GM21367 (cell line): ENCODE results near the gene THBS2.
"Not testable (repeated sequence)": the region's sequence is repeated elsewhere in the genome, so short reads cannot be mapped to it uniquely, and the experiment has no call there.

Experiments
- ATAC-seq: cut with Tn5 transposase; IDR thresholded peaks from one replicate; pipeline ENCODE4 v1.9.1; 2021; ENCODE audit not compliant: unreplicated experiment

THBS2 gene

GRCh38 chr6:169186496-169187169 lies 67.0 kb downstream of the THBS2 start:
- ATAC-seq = no peak

DNA sequence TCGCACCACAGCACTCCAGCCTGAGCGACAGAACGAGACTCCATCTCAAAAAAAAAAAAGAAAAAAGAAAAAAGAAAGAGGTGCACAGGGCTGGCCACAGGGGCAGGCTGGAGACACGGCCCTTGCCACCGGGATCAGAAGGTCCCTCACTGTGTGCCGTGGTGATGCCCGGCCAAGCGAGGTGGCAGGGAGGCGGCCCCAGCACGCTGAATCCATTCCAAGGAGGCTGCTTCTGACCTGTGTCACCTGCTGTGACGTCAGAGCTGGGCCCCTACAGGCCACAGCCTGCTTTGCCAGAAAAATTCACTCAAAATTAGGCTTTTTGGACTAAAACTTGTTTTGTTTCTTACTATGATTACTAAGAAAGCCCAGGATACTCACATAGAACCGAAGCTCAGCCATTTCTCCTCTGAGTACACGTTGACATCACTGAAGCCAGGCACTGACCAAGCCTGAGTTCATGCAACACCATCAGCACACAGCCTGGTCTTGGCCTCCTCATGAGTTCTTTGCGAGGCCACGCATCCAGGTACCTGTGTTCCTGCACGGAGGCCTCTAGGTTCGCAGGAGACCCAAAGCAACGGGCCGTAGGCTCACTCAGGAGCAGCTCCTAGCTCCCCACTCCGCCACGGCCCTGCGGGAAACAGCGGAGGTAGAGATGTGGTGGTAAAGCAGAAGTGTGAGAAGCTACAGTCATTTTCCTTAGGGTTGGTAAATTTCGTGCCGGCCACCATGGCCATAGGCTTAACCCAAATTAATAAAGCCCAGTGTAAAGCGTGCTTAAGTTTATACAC lies 67.8 kb downstream of the THBS2 start:
- no peak for ATAC-seq

DNA sequence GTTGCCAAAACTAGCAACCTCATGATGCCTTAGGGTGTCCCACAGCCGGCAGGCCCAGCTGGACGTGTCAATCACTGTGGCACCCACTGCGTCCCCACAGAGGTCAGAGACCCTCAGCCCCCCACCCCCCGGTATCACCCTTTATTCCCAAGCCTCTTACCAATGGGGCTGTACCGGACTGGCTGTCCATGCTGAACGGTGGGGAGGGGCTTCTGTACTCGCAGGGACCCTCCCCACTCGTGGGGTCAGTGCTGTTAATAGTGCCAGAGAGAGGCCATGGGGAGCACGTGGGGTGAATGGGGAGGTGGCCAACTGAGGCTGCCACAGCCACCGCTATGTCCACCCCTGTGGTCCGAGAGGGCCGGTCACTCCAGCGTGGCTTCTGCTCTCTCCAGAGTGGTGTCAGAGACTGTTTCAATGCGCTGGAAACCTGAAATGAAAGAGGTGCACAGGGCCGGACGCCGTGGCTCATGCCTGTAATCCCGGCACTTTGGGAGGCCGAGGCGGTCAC lies 68.6 kb downstream of the THBS2 start:
- ATAC-seq = no peak

GRCh38 chr6:169184419-169184818 lies 69.2 kb downstream of the THBS2 start:
- no peak for ATAC-seq

DNA sequence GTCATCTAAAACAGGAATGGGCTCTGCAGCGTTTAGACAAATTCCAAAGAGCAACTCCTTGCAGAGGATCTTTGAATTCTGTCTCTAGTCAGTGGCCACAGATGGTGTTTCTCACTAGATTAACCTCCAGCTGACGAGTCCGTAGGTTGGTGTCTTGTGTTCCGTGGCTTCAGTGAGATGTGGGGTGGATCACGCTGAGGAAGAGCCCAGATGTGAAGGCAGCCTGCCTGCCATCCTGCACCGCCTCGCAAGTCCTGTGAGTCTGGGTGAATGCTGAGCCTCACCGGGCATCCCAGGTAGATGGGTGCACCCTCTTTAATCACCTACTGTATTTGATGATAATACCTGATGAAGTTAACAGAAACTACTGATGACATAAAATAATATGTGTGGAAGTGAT lies 70.4 kb downstream of the THBS2 start:
- no peak for ATAC-seq

GRCh38 chr6:169179831-169180230 lies 73.8 kb downstream of the THBS2 start:
- not testable (repeated sequence) for ATAC-seq

DNA sequence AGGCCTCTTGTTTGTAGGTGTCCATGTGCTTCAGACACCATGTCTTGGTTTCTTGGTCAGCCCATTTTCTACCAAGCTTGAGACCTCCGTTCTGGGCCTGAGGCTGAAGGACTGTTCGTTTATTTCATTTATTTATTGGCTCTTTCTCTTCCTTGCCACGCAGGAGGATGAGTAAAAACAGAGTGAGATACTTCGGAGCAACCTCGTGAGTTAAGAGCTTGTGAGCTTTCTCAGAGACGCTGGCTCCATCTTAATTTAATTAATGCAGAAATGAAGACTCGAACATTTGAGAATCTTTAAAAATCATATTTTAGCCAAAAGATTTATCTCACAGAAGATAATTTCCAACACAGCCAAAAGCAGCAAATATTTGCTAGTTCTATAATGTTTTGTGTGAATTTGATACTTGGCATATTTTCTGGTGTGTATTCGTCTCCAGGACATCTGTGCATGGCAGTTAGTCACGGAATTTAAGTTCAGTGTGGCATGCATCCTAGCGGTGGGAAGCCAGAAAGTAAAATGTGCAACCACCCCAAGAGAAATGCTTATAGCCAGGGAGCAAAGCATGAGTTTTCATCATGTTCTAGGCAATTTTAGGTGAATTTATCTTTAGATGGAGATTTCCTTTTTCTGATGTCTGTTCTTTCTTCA lies 76.0 kb downstream of the THBS2 start:
- no peak for ATAC-seq

DNA sequence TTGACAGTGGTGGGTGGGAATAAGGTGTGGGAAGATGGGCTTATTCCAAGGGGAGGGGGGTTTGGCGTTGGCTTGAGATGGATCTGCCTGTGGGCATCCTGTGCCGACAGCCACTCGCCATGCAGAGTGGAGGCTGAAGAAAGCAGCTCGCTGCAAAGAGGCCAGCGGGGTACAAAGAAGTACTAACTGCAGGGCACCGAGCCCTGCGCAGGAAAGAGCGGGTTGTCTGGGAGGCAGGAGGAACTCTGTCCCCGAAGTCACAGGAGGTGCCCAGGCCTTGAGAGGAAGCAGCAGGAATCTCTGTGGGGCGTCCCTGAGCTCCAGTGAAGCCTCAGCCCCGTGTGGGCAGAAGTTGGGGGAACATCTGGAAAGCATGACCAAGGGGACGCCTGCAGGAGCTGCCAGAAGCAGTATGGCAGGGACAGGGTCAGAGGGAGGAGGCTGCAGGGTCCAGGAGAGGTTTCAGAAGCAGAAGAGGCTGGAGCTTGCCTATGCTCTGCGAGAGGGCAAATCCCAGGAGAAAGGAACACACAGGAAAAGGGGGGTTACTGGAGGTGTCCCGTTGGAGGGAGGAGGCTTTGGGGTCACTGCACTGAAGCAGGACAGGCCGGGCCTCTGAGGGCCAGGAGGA lies 77.2 kb downstream of the THBS2 start:
- ATAC-seq = no peak

GRCh38 chr6:169175360-169175887 lies 78.2 kb downstream of the THBS2 start:
- ATAC-seq = no peak

DNA sequence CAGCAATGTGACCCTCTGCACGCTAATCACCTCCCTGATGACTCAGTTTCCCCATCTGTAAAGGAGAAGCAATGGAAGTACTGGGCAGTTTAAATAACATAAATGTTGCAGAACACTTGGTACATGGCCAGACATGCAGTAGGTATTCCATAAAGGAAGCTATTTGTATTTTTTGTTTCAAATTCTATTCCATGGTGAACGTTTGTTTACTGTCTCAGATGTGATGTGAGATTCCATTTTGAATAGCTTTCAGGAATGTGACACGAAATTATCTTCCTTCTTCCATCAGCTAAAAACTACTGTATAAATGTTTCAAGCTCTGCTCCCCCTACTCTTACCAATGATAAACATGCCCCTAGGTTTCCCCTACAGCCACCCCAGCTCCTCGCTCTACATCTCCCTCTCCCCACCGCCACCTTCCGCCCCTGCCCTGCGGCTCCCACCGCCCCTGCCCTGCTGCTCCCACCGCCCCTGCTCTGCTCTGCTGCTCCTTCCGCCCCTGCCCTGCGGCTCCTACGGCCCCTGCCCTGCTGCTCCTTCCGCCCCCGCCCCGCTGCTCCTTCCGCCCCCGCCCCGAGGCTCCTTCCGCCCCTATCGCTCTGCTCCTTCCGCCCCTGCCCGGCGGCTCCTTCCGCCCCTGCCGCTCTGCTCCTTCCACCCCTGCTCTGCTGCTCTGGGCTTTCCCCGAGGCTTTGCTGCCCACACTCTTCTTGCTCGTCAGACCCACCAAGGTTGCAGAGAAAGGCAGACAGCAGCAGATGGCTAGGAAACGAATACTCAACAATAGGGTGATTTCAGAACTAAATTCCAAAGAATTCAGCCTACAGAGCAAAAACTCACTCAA lies 78.9 kb downstream of the THBS2 start:
- no peak for ATAC-seq

GRCh38 chr6:169173532-169174268 lies 79.9 kb downstream of the THBS2 start:
- no peak for ATAC-seq

GRCh38 chr6:169172946-169173345 lies 80.7 kb downstream of the THBS2 start:
- ATAC-seq = no peak

- ATAC-seq = no peak
These were observed 81.2 kb downstream of the THBS2 start for GRCh38 chr6:169172456-169172855.

DNA sequence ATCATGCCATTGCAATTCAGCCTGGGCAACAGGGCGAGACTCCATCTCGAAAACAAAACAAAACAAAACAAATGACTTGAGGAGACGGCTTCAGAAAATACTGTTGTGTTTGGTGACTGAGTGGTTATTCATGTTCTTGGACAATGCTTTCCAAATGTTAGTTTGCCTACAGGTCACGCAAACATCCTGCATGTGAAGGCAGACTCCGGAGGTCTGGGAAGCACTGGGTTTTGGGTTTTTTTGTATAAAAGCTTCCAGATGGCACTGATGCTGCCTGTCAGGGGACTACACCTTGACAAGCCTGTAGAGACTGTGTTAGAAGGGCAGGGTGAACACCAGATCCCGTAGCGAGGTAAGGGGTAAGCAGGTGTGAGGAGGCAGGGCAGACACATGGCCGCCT lies 81.7 kb downstream of the THBS2 start:
- ATAC-seq = no peak

GRCh38 chr6:169171016-169171415 lies 82.6 kb downstream of the THBS2 start:
- ATAC-seq = no peak

GRCh38 chr6:169170583-169170955 lies 83.1 kb downstream of the THBS2 start:
- ATAC-seq = no peak

GRCh38 chr6:169169941-169170582 lies 83.6 kb downstream of the THBS2 start:
- ATAC-seq = no peak

- ATAC-seq = no peak
These were observed 84.3 kb downstream of the THBS2 start for GRCh38 chr6:169169375-169169774.

GRCh38 chr6:169168706-169169105 lies 84.9 kb downstream of the THBS2 start:
- ATAC-seq = no peak
